Measurements from ENCODE around the gene IGFALS.

DNA sequence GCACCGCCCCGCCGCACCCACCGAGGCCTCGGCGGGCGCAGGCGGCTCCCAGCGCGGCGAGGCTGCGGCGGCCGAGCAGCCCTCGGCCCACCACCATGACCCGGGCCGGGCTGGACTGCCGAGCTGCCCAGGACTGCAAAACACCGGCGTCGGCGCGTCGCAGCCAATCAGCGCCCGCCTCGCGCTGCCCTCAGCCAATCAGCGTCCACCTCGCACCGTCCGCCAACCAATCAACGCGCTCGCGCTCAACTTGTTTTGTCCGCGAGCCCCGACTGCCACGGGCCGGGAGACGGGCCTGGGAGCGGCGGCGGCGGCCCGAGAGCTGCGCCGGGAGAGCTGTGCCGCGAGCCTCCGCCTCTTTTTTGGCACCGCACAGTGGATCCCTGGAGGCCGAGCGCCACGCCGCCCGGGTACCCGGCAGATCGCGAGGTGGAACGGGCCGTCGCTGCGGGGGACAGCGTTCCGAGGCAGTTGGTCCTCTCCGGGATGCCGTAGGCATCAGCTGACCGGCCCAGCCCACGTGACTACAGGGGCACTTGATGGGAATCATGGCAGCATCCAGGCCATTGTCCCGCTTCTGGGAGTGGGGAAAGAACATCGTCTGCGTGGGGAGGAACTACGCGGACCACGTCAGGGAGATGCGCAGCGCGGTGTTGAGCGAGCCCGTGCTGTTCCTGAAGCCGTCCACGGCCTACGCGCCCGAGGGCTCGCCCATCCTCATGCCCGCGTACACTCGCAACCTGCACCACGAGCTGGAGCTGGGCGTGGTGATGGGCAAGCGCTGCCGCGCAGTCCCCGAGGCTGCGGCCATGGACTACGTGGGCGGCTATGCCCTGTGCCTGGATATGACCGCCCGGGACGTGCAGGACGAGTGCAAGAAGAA, 33.4 kb upstream of the IGFALS start, which contains the start of the genes FAHD1 and HAGH:
- TF ChIP-seq POLR2A (IDR thresholded peaks at IDR 0.05) (no peak), POLR2AphosphoS5 (IDR thresholded peaks at IDR 0.05) (peak; percentile 89 to 94 (median 92))
- TF ChIP-seq, protein P1, sequence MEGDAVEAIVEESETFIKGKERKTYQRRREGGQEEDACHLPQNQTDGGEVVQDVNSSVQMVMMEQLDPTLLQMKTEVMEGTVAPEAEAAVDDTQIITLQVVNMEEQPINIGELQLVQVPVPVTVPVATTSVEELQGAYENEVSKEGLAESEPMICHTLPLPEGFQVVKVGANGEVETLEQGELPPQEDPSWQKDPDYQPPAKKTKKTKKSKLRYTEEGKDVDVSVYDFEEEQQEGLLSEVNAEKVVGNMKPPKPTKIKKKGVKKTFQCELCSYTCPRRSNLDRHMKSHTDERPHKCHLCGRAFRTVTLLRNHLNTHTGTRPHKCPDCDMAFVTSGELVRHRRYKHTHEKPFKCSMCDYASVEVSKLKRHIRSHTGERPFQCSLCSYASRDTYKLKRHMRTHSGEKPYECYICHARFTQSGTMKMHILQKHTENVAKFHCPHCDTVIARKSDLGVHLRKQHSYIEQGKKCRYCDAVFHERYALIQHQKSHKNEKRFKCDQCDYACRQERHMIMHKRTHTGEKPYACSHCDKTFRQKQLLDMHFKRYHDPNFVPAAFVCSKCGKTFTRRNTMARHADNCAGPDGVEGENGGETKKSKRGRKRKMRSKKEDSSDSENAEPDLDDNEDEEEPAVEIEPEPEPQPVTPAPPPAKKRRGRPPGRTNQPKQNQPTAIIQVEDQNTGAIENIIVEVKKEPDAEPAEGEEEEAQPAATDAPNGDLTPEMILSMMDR (IDR thresholded peaks at IDR 0.05), result no peak

Data from breast epithelium (tissue), 3 donors.